PC-3 (cell line): ENCODE data around the gene SLIT2. TPM values are rescaled to one million over a fixed set of nuclear protein-coding genes. Genes with fewer than 3 reads are reported as not detected.
A peak's percentile ranks its signal among the peaks of the same experiment; 100 is the strongest.

Experiments
- ATAC-seq: fragments of 200-7000 bp; cut with Tn5 transposase; 2 replicates; pipeline ENCODE4 v1.9.1; 2020; ENCODE audit warnings: mild to moderate bottlenecking, moderate library complexity
- BruUV-seq: library from RNA; stranded (reverse); fragments of 400-500 nt; replicated peaks from 2 replicates; lab custom pipeline; 2021; lab: Mats Ljungman, UMichigan
- CTCF ChIA-PET: fragments of 300-600 bp; sonication (Branson Sonifier 250); formaldehyde crosslinking; loops from one replicate; lab custom pipeline; 2022; ENCODE audit warnings: antibody characterized with exemption; lab: Charles Lee
- POLR2A ChIA-PET: fragments of 300-600 bp; sonication (Branson Sonifier 250); formaldehyde crosslinking; loops from one replicate; lab custom pipeline; 2022; ENCODE audit warnings: antibody characterized with exemption; ENCODE audit not compliant: unreplicated experiment; lab: Charles Lee
- DNase-seq: peaks from one replicate; pipeline ENCODE4 v3.0.0-alpha.2; 2015
- H2AFZ ChIP-seq: fragments of 300-600 bp; sonication (generic); 2 replicates; pipeline ENCODE4 v1.6.0; 2016; ENCODE audit warnings: antibody characterized with exemption, low read length
- H3F3A ChIP-seq: fragments of 300-600 bp; sonication (generic); one replicate; pipeline ENCODE4 v1.6.0; 2017; ENCODE audit warnings: antibody characterized with exemption, low read length, control low read depth, mild to moderate bottlenecking; ENCODE audit not compliant: unreplicated experiment
- H3K27ac ChIP-seq: fragments of 300-600 bp; sonication (generic); 2 replicates; pipeline ENCODE4 v1.5.1; 2016; ENCODE audit warnings: mild to moderate bottlenecking, low read length
- H3K27me3 ChIP-seq: fragments of 300-600 bp; sonication (generic); 2 replicates; pipeline ENCODE4 v1.6.1; 2016; ENCODE audit warnings: low read length, mixed read lengths
- H3K36me3 ChIP-seq: fragments of 300-600 bp; sonication (generic); 2 replicates; pipeline ENCODE4 v1.6.1; 2016; ENCODE audit warnings: low read depth, mixed run types, low read length, mixed read lengths
- H3K4me1 ChIP-seq: fragments of 300-600 bp; sonication (generic); 2 replicates; pipeline ENCODE4 v1.5.1; 2016; ENCODE audit warnings: low read length; ENCODE audit not compliant: insufficient read depth
- H3K4me2 ChIP-seq: fragments of 300-600 bp; sonication (generic); 2 replicates; pipeline ENCODE4 v1.6.0; 2016; ENCODE audit warnings: low read length
- H3K4me3 ChIP-seq: fragments of 300-600 bp; sonication (generic); 2 replicates; pipeline ENCODE4 v1.5.1; 2016; ENCODE audit warnings: mild to moderate bottlenecking, low read length, mixed read lengths
- H3K79me2 ChIP-seq: fragments of 300-600 bp; sonication (generic); 2 replicates; pipeline ENCODE4 v1.6.1; 2017; ENCODE audit warnings: low read length, mixed read lengths
- H3K9ac ChIP-seq: fragments of 300-600 bp; sonication (generic); 2 replicates; pipeline ENCODE4 v1.6.0; 2016; ENCODE audit warnings: mild to moderate bottlenecking, low read length
- H3K9me2 ChIP-seq: fragments of 300-600 bp; sonication (generic); replicated peaks from 2 replicates; pipeline ENCODE4 v1.6.1; 2016; ENCODE audit warnings: mixed run types, low read length, mixed read lengths
- H3K9me3 ChIP-seq: fragments of 300-600 bp; sonication (generic); 2 replicates; pipeline ENCODE4 v1.6.1; 2016; ENCODE audit warnings: low read length, mixed read lengths
- H4K20me1 ChIP-seq: fragments of 300-600 bp; sonication (generic); 2 replicates; pipeline ENCODE4 v1.6.1; 2016; ENCODE audit warnings: low read length, mixed read lengths
- EZH2 ChIP-seq: fragments of 300-600 bp; sonication (generic); IDR thresholded peaks from one replicate; pipeline ENCODE4 v1.6.1; 2017; ENCODE audit warnings: antibody characterized with exemption, mild to moderate bottlenecking, low read length; ENCODE audit not compliant: unreplicated experiment
- EZH2phosphoT487 ChIP-seq: fragments of 300-600 bp; sonication (generic); IDR thresholded peaks from 2 replicates; pipeline ENCODE4 v1.6.1; 2018; ENCODE audit warnings: mild to moderate bottlenecking, antibody characterized with exemption, low read length, borderline replicate concordance
- intact Hi-C: fragments of 100-400 bp; cut with micrococcal nuclease; formaldehyde crosslinking; loops from 2 replicates; pipeline ENCODE4 v1.9.0; 2023
- total RNA-seq: library from RNA; depleted of rRNA; stranded (reverse); fragments of >200 nt; gene quantifications from 2 replicates; pipeline ENCODE4 v1.2.3, GENCODE V29; 2014
- TF ChIP-seq, protein P1 (sequence below): fragments of 300-600 bp; sonication (generic); conservative IDR thresholded peaks from 2 replicates; pipeline ENCODE4 v1.5.1; 2017; ENCODE audit warnings: antibody characterized with exemption, low read depth, mild to moderate bottlenecking, low read length

SLIT2 gene
- total RNA-seq, 1 experiment from 2014 or later = 19.1 TPM

DNA sequence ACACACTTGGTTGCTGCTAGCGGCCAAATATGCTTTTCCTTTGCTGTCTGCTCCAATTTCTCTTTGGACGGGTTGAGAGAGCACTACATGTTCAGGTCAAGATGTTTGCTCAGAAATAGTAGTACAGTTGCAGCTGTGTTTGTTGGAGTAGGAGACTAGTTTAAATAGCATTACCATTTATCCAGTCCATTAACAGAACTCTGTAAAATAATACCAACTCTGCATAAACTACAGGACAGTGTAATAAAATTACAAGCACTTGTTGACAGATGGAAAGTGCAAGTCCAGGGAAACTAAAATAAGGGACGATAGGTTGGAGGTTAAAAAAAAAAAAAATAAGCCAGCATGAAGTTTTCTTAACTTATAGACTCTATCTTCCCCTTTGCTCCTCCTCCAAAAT is 20.2 kb downstream of the SLIT2 start:
- DNase-seq (no peak), ATAC-seq (peak; percentile 26)
- Histone ChIP-seq H3K79me2 (peaks cover 87% of the 10 kb centered on the region), H4K20me1 (peaks cover 26% of the 10 kb centered on the region), H3K4me3 (no peak overlapping the region), H3K27ac (peak overlapping the region; percentile 23; the same call in 1 of the 2 replicates), H3K4me2 (peak overlapping the region; percentile 53), H3K27me3 (no peaks in the 10 kb centered on the region), H3K9me2 (no peaks in the 10 kb centered on the region), H3F3A (no peaks in the 10 kb centered on the region), H3K4me1 (peaks cover 18% of the 10 kb centered on the region), H3K9ac (no peak overlapping the region), H3K36me3 (peaks cover 13% of the 10 kb centered on the region; the same call in 1 of the 2 replicates), H3K9me3 (no peaks in the 10 kb centered on the region), H2AFZ (no peak overlapping the region)
- intact Hi-C loops = no loop called here
- BruUV-seq = no TSS peak
- TF ChIP-seq, protein P1, sequence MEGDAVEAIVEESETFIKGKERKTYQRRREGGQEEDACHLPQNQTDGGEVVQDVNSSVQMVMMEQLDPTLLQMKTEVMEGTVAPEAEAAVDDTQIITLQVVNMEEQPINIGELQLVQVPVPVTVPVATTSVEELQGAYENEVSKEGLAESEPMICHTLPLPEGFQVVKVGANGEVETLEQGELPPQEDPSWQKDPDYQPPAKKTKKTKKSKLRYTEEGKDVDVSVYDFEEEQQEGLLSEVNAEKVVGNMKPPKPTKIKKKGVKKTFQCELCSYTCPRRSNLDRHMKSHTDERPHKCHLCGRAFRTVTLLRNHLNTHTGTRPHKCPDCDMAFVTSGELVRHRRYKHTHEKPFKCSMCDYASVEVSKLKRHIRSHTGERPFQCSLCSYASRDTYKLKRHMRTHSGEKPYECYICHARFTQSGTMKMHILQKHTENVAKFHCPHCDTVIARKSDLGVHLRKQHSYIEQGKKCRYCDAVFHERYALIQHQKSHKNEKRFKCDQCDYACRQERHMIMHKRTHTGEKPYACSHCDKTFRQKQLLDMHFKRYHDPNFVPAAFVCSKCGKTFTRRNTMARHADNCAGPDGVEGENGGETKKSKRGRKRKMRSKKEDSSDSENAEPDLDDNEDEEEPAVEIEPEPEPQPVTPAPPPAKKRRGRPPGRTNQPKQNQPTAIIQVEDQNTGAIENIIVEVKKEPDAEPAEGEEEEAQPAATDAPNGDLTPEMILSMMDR = no peak
- TF ChIP-seq EZH2 = no peak
- TF ChIP-seq EZH2phosphoT487 = no peak
- CTCF ChIA-PET = no interaction called here
- POLR2A ChIA-PET = no interaction called here

DNA sequence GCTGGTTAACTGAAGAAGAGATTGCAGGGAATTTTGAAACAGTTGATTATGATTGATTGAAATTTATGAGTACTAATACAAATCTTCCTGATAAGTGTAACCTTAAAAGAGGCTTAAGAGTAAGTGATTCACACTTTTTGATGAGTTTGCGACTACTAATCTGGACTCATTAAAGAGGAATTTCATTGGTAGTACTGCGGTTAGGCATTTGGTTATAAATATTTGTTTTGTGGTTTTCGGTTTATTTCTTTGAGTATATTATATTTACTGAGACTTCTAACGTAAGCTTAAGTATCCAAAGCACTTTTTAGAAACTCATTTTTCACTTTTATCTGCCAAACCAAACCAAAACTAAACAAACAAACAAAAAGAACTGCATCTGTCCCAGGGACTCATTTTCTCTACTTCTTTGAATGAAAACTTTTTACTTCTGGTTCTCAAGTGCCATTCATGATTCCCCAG is 20.7 kb downstream of the SLIT2 start:
- Histone ChIP-seq H4K20me1 (peaks cover 26% of the 10 kb centered on the region), H2AFZ (no peak overlapping the region), H3K4me1 (peaks cover 17% of the 10 kb centered on the region), H3K27me3 (no peaks in the 10 kb centered on the region), H3K9me3 (no peaks in the 10 kb centered on the region), H3K9me2 (no peaks in the 10 kb centered on the region), H3K4me2 (peak overlapping the region; percentile 76), H3K36me3 (peaks cover 13% of the 10 kb centered on the region; the same call in 1 of the 2 replicates), H3K79me2 (peaks cover 85% of the 10 kb centered on the region), H3K27ac (peak overlapping the region; percentile 36), H3K4me3 (peak overlapping the region; percentile 42; the same call in 1 of the 2 replicates), H3K9ac (no peak overlapping the region), H3F3A (no peaks in the 10 kb centered on the region)
- no TSS peak for BruUV-seq
- intact Hi-C loops = no loop called here
- ChIA-PET POLR2A (no interaction called here), CTCF (no interaction called here)
- TF ChIP-seq EZH2phosphoT487 = no peak
- TF ChIP-seq, protein P1 = no peak
- TF ChIP-seq EZH2 = no peak
- ATAC-seq (peak; percentile 80), DNase-seq (peak; percentile 88)

DNA sequence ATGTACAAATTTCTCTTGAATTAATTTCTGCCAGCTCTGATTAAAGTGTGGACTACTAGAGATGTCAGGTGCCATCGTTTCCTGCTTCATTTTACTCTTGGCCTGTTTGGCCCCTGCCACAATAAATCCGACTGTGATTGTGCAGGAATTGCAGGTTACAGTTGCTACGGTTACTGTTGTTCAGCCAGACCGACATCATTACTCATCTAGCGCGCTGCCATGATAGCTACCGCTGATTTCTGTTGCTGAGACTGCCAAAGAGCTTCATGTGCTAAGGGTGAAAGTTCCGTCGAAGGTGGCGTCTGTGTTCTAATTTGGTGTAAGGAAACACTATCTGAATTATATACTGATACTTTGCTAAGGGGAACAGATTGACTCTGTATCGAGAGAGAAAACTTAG is 22.1 kb downstream of the SLIT2 start:
- H3K4me2 ChIP-seq = no peak overlapping the region
- no peaks in the 10 kb centered on the region for H3F3A ChIP-seq
- H3K36me3 ChIP-seq = peaks cover 12% of the 10 kb centered on the region; the same call in 1 of the 2 replicates
- intact Hi-C loops = no loop called here
- no TSS peak for BruUV-seq
- no peak for TF ChIP-seq EZH2
- no peak for TF ChIP-seq EZH2phosphoT487
- TF ChIP-seq, protein P1 = no peak
- no peaks in the 10 kb centered on the region for H3K9me3 ChIP-seq
- CTCF ChIA-PET = no interaction called here
- no peak overlapping the region for H3K27ac ChIP-seq
- peaks cover 26% of the 10 kb centered on the region for H4K20me1 ChIP-seq
- no peaks in the 10 kb centered on the region for H3K9me2 ChIP-seq
- ATAC-seq (no peak), DNase-seq (no peak)
- peaks cover 17% of the 10 kb centered on the region for H3K4me1 ChIP-seq
- H3K9ac ChIP-seq = no peak overlapping the region
- no peaks in the 10 kb centered on the region for H3K27me3 ChIP-seq
- POLR2A ChIA-PET = no interaction called here
- H3K79me2 ChIP-seq = peaks cover 81% of the 10 kb centered on the region
- no peak overlapping the region for H3K4me3 ChIP-seq
- H2AFZ ChIP-seq = no peak overlapping the region
